ENCODE results near the gene MTOR.
"Not testable (repeated sequence)": the region's sequence is repeated elsewhere in the genome, so short reads cannot be mapped to it uniquely, and the experiment has no call there.

MTOR gene

DNA sequence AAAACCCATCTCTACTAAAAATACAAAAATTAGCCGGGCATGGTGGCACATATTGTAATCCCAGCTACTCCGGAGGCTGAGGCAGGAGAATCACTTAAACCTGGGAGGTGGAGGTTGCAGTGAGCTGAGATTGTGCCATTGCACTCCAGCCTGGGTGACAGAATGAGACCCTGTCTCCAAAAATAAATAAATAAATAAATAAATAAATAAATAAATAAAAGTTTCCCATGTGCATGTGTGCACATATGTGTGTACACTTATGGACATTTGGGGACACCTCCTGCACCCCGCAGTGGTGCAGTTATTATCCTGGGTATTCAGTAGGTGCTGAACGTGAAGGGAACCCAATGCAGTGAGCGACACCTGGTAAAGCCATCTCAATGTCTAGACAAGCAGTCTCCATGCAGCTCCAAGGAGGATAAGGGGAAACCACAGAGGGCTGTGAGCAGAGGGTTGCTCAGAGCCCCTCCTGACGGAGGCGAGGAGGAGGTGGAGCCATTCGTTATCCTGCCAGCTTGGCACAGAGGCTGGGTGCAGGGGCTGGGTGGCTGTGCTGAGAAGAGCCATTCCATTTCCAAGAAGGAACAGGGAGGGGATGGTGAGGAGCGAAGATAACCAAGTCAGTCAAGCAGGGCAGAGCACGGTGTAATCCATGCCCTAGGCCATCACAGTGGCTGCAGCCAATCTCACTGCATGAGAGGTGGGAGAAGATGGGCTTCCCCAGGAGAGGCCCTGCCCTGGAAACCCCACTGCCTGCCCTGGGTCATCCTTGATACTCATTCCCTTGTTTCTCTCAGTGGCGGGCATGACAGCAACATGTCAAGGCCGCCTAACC, 36.3 kb upstream of the MTOR start:
- H3K27ac ChIP-seq: no peak overlapping the region

DNA sequence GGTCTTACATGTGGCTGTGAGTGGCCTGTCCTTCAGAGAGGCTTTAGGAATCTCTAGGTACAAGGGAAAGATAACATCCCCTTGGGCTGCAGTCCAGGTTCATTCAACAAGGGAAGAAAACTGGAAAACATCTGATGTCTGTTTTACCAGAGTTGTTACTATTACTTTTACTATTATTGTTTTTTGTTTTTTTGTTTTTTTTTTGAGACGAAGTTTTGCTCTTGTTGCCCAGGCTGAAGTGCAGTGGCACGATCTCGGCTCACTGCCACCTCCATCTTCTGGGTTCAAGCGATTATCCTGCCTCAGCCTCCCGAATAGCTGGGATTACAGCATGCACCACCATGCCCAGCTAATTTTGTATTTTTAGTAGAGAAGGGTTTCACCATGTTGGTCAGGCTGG, 35.4 kb upstream of the MTOR start:
- H3K27ac ChIP-seq: not testable (repeated sequence)

More for the DNA sequence above, 36.3 kb upstream of the MTOR start:
- TF ChIP-seq, protein P1, sequence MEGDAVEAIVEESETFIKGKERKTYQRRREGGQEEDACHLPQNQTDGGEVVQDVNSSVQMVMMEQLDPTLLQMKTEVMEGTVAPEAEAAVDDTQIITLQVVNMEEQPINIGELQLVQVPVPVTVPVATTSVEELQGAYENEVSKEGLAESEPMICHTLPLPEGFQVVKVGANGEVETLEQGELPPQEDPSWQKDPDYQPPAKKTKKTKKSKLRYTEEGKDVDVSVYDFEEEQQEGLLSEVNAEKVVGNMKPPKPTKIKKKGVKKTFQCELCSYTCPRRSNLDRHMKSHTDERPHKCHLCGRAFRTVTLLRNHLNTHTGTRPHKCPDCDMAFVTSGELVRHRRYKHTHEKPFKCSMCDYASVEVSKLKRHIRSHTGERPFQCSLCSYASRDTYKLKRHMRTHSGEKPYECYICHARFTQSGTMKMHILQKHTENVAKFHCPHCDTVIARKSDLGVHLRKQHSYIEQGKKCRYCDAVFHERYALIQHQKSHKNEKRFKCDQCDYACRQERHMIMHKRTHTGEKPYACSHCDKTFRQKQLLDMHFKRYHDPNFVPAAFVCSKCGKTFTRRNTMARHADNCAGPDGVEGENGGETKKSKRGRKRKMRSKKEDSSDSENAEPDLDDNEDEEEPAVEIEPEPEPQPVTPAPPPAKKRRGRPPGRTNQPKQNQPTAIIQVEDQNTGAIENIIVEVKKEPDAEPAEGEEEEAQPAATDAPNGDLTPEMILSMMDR (conservative IDR thresholded peaks at IDR 0.05): no peak

DNA sequence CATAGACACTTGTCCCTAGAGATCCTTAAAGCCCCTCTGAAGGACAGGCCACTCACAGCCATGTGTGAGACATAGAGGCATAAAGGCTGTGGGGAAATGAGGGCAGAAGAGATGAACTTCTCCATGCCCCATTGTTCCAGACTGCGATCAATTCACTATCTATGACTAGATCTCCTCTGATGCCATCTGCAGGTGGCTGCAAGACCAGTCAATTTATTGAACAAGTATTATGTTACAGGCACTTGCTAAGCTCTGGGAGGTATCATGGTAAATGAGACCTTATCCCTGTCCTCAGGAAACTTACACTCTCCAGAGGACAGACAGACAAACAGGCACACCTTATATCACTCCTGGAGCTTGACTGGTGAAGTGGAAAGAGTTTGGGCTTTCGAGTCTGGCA, 33.6 kb upstream of the MTOR start:
- H3K27ac ChIP-seq: no peak overlapping the region
- TF ChIP-seq, protein P1 (conservative IDR thresholded peaks at IDR 0.05): no peak

DNA sequence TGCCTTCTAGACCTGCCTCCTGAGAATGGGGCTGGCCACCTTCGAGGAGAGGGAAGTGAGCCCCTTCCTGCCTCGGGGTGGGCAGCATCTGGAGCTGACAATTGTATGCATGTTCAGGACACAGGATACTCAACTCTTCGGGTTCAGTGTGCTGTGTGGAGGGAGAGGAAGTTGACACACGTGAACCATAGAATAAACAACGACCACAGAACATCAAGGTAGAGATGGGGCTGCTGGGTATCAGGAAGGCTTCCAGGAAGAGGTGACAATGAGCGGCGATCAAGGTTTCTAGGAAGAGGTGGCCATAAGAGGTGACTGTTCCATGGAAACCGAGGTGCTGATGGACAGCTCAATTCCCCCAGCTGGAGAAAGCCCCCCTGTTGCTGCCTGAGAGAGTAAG, 32.6 kb upstream of the MTOR start:
- TF ChIP-seq, protein P1 (conservative IDR thresholded peaks at IDR 0.05): no peak
- H3K27ac ChIP-seq: no peak overlapping the region

DNA sequence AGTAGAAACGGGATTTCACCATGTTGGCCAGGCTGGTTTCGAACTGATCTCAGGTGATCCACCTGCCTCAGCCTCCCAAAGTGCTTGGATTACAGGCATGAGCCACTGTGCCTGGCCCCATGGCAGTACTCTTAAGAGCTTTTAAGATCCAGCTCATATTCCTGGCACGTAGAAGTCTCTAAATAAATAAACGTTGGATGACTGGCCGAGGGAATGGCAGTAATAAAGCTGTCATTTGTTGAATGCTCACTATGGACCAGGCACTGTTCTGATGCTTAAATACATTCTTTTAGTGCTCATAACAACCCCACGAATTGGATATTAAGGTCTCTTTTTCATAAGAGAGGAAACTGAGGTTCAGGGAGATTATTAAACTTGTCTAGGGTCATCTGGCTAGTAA, 31.5 kb upstream of the MTOR start:
- TF ChIP-seq, protein P1 (conservative IDR thresholded peaks at IDR 0.05): no peak
- H3K27ac ChIP-seq: no peak overlapping the region

DNA sequence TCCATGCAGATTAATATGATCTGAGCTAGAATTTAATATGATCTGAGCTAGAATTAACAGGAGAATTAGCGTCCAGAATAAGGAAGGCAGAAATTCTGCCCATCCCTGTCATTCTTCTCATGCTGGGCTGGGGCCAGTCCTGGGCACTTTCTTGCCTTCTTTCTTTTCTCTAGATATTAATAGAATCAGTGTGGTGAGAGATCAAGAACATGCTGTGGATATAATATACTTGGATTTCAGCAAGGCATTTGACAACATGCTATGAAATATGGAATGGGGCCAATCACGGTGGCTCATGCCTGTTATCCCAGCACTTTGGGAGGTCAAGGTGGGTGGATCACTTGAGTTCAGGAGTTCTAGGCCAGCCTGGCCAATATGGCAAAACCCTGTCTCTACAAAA, 28.7 kb upstream of the MTOR start:
- TF ChIP-seq, protein P1 (conservative IDR thresholded peaks at IDR 0.05): no peak
- H3K27ac ChIP-seq: no peak overlapping the region

DNA sequence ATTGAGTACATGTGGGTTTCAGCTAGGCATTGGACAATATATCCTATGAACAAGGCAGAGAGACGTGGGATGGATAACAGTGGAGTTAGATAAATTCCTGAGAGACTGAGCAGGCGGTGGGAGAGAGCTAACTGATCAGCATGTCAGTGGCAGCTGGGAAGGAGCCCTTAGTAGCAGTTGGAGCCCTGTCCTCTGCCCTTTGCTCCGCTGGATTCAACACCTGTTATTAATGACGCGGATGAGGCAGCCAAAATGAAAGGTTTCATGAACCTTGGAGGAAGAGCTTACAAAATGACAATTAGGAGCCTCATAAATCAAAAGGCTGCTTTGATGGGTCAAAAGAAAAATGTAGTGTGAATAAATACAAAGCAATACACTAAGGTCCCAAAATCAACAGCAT, 26.7 kb upstream of the MTOR start:
- H3K27ac ChIP-seq: no peak overlapping the region
- TF ChIP-seq, protein P1 (conservative IDR thresholded peaks at IDR 0.05): no peak

DNA sequence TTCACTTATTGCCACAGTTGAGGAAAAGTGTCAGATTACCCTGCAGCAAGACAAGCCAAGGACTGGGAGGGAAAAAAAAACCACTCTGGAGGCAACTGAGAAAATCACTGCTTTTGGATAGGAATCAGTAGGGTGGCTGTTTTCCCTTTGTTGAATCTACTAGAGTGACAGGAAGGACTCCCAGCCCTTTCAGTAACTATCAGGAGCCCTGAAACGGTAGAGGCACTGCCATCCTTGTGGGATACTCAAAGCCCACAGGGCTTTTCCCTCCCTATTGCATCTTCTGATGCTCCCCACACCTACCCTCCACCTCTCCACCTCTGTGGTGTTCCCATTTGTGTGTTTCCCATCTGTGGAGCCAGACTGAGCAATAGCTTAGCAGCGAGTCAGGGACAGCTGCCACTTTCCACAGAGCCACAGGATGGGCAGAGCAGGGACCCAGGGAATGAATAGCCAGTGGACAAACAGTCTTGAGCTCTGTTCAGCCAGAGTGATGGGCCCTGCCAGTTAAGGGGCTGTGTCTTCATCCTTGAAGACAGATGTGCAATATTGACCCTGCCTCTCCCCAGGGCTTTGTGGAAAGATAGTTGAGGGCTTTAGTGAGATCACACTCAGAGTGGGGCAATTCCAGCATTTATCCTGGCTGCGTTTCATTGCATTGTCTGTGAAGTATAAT, 24.5 kb upstream of the MTOR start:
- TF ChIP-seq, protein P1 (conservative IDR thresholded peaks at IDR 0.05): no peak
- no peak overlapping the region; the same call in 1 of the 2 replicates for H3K27ac ChIP-seq
